Activated CD8-positive, alpha-beta memory T cell treated with anti-CD3 and anti-CD28 coated beads, Interleukin-2, amount 50 U/mL, for 24 hours (primary cell): ENCODE results near the gene NUP214.
"Not testable (repeated sequence)": the region's sequence is repeated elsewhere in the genome, so short reads cannot be mapped to it uniquely, and the experiment has no call there.

Source experiments
- DNase-seq: peaks from one replicate; pipeline ENCODE4 v3.0.0-alpha.2; 2020; ENCODE audit errors: extremely low read depth

Gene NUP214

DNA sequence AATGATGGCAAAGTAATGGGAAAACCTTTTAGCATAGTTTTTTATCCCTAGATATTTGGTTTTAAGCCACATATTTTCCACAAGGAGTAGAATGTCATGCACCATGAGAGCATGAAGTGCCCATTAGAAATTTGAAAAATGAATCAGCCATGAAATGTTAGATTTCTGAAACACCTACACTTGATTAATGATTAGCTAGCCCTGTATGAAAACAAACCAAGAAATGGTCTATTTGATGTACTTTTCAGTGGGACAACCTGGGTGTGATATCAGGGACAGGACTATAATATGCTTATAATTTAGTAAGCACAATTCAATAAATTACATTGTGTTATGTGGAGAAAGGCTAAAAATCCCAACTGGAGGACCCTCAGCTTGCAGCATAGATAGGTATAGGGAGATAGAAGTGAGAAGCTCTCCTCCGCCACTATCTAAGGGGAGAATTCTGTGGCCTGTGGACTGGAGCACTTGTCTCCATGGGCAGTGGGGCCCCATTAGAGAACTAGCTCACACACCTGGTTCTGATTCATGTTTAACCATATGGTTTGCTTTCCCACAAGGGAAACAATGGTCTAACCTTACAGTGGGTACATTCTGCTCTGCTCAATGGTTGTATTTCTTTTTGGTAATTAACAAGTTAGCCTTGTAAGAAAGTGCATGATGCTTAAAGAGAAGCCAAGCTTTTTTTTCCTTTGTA lies 35.2 kb downstream of the NUP214 start:
- no peak for DNase-seq

DNA sequence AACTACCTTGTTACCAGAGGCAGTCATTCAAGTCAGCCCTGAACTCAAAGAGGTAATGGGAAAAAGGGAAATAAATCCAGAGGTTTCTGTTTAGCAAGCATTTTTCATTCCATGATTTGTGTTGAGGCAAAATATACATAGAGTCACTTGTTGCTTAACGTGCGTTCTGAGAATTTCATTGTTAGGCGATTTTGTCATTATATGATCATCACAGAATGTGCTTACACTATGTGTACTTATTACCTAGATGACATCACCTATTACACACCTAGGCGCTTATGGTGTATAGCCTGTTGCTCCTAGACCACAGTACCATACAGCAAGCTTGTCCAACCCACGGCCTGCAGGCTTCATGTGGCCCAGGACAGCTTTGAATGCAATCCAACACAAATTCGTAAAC lies 36.2 kb downstream of the NUP214 start:
- no peak for DNase-seq

DNA sequence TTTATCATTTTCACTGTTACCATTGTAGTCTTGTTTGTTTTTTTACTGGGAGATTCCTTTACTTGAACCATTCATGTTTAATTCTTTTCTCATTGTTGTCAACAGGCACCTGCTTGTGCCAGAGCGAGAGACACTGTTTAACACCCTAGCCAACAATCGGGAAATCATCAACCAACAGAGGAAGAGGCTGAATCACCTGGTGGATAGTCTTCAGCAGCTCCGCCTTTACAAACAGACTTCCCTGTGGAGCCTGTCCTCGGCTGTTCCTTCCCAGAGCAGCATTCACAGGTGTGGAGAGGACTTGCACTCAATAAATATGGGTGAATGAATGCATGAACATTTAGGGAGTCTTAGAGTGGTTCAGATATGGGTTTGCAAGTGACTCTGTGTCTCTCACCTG lies 37.5 kb downstream of the NUP214 start:
- DNase-seq, result no peak

DNA sequence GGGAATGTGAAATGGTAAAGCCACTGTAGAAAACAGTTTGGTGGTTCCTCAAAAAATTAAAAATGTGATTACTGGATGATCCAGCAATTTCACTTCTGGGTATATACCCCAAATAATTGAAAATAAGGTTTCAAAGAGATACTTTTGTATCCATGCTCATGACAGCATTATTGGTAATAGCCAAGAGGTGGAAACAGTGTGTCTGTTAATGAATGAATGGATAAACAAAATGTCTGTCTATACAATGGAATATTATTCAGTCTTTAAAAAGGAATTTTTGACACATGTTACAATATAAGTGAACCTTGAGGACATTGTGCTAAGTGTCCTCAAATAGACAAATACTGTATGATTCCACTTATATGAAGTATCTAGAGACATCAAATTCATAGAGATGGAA lies 40.1 kb downstream of the NUP214 start:
- no peak for DNase-seq

DNA sequence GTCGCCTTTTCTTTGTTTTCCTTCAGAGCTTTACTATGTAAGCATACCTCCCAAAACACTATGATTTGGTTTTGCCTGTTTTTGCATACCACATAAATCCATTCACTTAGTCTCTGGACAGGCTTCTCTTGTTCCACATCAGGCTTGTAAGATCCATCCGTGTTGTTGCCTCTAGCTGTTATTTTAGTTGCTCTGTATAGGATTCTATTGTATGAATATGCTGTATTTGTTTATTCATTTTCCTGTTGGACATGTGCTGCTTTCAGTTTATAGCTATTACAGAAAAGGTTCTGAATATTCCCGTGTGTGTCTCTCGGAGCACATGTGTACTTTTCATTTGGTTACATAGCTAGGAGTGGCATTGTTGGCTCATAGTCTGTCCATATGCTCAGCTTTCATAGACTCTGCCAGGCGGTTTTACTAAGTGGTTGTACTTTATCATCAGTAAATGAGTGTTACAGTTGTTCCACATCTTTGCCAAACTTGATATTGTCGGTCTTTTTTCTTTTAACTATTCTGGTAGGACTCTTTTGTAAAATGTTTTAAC lies 41.8 kb downstream of the NUP214 start:
- DNase-seq, result no peak

DNA sequence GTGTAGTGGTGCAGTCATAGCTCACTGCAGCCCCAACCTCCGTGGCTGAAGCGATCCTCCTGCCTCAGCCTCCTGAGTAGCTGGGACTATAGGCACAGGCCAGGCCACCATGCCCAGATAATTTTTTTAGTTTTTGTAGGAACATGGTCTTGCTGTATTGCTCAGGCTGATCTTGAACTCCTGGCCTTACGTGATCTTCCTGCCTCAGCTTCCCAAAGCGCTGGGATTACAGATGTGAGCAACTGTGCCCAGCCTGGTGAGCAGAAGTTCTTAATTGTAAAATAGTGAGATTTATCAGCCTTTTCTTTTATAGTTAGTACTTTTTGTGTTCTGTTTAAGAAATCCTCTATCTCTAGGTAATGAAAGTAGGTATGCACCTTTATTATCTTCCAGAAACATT lies 42.5 kb downstream of the NUP214 start:
- DNase-seq, result no peak

DNA sequence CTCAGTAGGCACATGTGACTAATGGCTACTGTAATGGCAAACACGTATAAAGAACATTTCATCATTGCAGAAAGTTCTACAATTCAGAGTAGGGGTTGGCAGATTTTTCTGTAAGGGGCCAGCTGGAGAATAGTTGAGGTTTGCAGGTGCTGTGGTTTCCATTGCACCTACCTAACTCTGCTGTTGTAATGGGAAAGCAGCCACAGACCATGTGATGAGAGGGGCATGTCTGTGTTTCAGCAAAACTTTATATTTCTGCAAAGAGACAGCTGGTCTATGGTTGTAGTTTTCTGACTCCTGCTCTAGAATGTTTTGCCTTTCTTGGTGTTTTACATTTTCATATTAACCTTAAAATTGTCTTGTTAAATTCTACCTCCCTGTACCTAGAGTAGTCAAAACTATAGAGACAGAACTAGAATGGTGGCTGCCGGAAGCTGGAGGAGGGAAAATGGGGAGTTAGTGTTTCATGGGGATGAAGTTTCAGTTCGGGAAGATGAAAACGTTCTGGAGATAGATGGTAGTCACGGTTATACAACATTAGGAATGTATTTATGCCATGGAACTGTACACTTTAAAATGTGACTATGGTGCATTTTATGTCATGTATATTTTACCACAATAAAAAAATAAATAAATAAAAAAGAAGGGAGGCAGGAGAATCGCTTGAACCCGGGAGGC lies 44.3 kb downstream of the NUP214 start:
- no peak for DNase-seq

DNA sequence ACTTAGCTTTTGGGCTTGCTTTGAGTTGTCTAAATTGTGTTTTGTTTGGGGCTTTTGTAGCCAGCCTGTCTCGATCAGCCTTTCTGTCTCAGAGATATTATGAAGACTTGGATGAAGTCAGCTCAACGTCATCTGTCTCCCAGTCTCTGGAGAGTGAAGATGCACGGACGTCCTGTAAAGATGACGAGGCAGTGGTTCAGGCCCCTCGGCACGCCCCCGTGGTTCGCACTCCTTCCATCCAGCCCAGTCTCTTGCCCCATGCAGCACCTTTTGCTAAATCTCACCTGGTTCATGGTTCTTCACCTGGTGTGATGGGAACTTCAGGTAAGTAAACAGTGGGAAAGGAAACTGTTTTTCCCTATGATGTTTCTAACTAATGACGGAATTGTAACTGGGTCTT lies 48.6 kb downstream of the NUP214 start:
- no peak for DNase-seq

DNA sequence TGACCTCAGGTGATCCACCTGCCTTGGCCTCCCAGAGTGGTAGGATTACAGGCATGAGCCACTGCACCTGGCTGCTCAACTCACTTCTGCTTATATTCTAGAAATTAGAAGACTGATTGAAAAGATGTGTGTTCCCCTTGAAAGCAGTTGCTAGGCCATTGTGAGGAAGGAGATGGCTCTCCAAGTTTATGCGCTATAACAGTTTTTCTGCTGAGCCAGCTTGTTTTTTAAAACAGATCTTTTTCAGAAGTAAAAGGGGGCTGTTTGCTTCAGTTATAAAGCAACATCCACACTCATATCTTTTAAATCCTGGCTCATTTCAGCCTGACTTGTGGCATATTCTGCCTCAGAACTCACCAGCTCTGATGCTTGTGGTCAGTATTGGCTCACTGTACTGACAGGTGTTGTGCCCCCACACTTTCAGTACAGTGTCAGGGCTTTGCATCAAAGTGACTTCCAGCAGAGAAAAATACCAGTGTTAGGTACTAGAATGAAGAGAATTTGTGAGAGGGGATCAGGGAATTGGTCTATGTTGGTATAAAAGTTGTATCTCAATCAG lies 49.4 kb downstream of the NUP214 start:
- no peak for DNase-seq

DNA sequence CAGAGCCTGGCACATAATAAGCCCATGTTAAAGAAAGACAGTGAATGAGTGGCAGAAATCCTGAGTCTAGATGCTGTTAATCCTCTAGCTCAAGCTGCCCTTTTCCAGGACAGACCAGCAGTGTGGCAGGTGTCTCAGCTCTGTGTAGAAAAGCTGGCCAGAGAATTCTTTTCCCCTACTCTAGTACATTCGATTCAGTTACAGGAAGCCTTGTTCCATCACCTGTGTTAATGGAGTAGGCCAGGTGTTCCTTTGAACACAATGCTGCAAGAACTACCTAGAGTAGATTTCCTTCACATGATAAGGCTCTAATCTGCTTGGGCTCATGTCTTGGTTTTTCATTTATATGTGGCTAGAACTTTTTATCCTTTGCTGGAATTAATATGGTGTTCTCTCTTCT lies 52.5 kb downstream of the NUP214 start:
- no peak for DNase-seq

DNA sequence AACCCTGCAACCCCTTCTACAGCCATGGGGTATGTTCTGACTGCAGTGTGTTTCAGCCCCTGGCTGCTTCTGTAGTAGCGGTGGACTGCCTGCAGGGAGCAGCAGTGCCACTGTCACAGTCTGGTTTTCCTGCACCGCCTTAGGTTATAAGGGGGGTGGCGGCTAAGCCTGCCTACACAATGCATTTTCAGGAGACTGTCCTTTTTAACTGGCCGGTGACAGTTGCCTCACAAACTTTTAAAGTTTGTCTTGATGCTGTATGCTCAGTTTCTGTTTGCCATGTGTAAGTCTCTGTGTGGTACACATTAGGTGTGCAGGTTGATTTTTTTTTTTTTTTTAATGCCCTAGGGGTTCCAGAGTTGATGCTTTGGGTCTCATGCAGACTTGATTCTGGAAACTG lies 53.0 kb downstream of the NUP214 start:
- peak; percentile 29 for DNase-seq

DNA sequence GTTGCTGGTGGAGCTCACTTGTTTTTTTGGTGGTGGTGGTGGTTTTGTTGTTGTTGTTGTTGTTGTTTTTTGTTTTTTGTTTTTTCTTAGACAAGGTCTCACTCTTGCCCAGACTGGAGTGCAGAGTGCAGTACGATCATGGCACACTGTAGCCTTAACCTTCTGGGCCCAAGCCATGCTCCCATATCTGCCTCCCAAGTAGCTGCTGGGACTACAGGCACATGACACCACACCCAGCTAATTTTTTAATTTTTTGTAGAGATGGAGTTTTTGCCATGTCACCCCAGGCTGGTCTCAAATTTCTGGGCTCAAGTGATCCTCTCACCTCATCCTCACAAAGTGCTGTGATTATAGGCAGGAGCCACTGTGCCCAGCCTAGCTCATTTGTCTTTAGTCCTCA lies 53.5 kb downstream of the NUP214 start:
- DNase-seq, result no peak

DNA sequence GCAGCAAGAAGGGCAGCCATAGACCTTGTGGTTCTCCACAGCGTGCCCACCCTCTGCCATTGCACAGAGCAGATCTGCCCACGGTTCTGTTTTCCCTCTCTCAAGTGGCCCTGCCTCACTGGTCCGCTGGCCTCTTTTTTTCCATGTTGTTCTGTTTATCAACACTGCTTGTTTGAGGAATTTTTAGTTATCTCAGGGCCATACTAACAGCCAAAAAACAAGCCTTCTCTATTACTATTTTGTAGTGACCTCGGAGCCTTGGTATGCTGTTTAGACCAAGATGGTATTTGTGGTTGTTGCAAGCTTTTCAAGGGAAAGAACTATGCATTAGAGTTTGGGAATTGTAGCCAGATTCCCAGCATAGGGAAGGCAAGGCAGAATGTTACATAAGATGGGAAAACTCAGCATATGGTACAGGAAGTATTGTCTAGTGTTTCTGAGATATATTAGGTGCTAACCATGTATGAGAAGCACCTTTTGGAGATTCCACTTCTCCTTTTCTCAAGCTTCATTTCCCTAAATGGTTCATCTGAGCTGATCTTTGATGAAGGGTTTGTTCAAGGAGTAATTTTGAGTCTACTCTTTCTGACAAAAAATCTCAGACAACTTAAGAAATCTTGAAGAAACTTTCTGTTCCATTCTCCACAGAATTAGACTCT lies 54.3 kb downstream of the NUP214 start:
- DNase-seq, result no peak

DNA sequence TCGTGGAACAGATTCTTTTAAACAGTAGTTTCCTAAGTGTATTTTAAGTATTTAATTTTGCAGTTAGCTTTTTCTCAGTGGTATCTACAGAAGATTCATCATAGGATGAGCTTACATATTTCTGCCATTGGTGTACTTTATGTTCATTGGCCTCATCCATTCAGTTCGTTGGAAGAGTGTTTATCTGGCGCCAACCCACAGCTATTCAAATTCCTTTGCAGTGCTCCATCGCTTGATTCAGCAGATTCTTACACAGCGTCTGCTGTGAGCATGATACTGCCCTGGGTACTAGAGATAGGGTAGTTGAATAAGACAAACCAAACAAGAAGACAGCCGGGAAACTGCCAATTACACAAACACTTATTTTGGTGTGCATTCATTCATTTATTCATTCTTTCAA lies 55.1 kb downstream of the NUP214 start:
- DNase-seq, result no peak

DNA sequence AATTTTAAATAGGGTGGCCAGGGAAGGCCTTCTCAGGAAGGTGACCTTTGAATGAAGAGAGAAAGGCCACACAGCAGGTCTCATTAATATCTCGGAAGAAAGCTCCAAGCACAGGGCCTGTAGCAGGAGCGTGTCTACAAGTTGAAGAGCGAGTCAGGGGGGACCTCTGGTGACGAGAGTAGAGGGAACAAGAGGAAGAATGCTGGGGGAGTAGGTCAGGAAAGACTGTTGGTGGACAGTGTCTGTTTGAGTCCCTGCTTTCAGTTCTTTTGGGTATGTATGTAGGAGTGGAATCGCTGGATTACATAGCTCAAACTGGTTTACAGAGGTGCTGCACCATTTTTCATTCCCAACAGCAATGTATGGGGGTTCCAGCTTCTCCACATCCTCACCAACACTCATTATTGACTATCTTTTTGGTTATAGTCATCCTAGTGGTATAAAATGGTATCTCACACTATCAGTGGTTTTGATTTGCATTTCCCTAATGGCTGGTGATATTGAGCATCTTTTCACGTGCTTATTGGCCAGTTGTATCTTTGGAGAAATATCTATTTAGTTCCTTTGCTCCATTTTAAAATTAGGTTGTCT lies 55.8 kb downstream of the NUP214 start:
- DNase-seq, result no peak

DNA sequence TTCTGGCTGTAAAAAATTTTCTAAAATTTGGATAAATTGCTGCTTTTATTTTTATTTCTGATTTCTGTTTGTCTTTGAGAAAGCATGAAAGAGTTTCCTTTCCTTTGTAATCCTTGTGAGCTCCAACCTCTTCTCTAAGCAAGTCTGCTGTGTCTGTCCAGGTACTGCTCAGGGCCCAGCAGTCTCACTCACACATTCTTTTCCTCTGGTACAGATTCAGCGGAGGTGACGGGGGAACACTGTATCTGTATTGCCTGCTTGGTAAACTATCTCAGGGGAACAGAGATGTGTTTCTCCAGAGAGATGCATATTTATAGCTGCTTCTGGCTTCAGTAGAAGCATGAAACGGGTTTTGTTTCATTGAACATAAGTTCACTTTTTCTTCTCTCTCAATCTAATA lies 60.5 kb downstream of the NUP214 start:
- DNase-seq, result no peak

DNA sequence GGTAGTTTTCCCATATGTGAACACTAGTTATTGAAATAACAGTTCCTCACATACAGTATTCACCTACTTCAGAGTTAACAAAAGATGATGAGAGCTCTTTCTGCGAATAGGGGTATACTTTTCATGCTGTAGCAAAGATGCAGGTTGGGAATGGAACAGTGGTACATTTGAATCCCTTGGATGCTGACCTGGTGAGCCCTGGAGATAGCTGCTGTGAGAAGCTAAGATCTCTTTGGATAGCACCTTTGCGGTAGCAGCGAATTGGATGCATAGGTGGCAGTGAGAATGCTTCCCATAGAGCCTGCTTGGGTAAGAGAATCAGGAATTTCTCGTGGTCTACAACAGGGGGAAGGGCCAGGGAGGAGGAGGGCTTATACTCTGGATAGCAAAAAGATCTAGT lies 61.2 kb downstream of the NUP214 start:
- no peak for DNase-seq

DNA sequence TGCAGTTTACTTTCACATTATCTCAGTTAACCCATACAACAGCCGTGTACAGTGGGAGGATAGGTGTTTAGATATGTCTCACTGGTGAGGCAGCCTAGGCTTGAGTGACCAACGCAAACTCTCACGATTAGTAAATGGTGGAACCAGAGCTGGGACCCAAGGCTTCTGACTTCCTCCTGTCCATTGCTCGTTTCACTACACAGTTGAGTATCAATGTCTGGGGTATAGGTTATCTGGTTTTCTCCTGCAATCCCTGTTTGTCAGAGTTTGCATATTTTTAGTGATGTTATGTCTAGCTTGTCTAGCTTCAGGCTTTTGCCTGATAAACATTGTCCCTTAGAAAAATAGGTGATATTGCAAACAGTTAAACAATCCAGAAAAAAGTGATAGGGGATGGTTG lies 62.6 kb downstream of the NUP214 start:
- DNase-seq, result no peak

DNA sequence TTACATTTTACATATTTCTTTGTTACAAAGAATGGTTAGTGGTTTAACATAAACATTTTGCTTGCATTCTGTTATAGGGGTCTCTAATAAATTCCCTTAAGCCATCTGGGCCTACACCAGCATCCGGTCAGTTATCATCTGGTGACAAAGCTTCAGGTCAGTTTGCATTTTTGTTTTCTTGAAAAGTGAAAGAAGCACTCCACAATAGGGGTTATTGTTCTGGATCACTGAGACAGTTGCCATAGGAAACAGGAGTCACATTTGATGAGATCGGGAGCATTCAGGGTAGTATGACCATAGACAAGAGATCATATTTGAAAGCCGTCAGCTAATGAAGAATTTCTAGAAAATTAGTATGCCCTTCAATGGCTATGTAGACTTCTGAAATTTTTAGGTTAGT lies 63.6 kb downstream of the NUP214 start:
- no peak for DNase-seq

DNA sequence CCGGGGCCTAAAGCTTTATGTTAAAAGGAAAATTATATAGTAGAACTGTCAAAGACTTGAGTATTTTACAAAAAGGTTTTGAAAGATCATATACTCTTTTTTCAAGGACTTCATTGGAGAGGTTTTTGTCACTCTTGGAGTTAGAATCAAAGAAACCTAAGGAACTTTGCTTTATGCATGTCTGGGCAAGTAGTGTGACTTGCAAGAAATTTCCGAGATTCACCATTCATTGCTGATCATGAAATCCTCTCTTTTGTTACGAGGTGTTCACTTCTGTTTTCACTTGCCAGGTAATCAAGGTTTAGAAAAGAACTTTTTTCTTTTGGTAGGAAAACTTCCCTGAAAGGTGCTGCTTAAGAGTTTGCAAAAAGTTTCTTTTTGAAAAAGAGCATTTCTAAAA lies 64.8 kb downstream of the NUP214 start:
- no peak for DNase-seq

DNA sequence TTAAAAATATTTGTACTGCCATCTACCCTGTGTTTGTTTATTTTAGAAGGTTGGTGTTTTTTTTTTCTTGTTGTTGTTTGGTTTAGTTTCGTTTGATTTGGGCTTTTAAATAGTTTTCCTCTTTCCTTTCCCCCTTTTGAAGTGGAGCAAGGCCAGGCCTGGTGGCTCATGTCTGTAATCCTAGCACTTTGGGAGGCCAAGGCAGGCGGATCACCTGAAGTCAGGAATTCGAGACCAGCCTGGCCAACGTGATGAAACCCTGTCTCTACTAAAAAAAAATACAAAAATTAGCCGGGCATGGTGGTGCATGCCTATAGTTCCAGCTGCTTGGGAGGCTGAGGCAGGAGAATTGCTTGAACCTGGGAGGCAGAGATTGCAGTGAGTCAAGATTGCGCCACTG lies 65.6 kb downstream of the NUP214 start:
- DNase-seq, result not testable (repeated sequence)

DNA sequence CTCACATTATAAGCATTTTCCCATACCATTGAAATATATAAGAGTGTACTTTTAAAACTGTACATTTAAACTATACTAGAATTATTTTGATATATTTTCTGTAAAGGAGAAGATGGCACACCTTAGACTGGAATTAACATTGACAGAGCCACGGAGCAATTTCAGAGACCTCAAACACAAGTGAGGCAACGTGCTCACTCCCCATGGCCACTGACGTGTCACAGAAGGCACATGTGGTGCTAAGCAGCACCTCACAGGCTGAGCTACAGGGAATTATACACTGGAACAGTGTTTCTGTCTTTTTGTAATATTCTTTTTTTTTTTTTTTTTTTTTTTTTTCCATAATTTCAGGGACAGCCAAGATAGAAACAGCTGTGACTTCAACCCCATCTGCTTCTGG lies 66.5 kb downstream of the NUP214 start:
- DNase-seq, result no peak
